Keratinocyte (primary cell): Measurements from ENCODE around the gene C20orf204. TPM values are rescaled to one million over a fixed set of nuclear protein-coding genes. Genes with fewer than 3 reads are reported as not detected.

ENCODE experiments used
- DNase-seq: peaks from one replicate; pipeline ENCODE4 v3.0.0-alpha.2; 2011; ENCODE audit warnings: low read depth, missing footprints, low spot score
- FAIRE-seq: peaks from 2 replicates; lab custom pipeline; 2011; peaks lifted over from hg19 to GRCh38; lab: Jason Lieb, UNC
- H2AFZ ChIP-seq: 2 replicates; pipeline ENCODE4 v1.6.0; 2012; ENCODE audit warnings: low read length, control low read depth, inconsistent platforms; ENCODE audit not compliant: control insufficient read depth
- H3K27ac ChIP-seq: 2 replicates; pipeline ENCODE4 v1.5.1; 2011; ENCODE audit warnings: low read length; ENCODE audit not compliant: control insufficient read depth, insufficient read depth
- H3K27me3 ChIP-seq: 3 replicates; pipeline ENCODE4 v1.6.0; 2011; ENCODE audit warnings: low read length; ENCODE audit not compliant: control insufficient read depth, insufficient read depth; ENCODE audit errors: extremely low read depth
- H3K36me3 ChIP-seq, 2 experiments: 2 replicates in 1 of 2; 3 replicates in 1 of 2; pipeline ENCODE4 v1.5.1; 2011; ENCODE audit warnings: low read length in 2 of 2, mild to moderate bottlenecking in 1 of 2; ENCODE audit not compliant: control insufficient read depth in 2 of 2, insufficient read depth in 2 of 2; ENCODE audit errors: extremely low read depth in 1 of 2
- H3K4me1 ChIP-seq: 3 replicates; pipeline ENCODE4 v1.5.1; 2011; ENCODE audit warnings: low read length; ENCODE audit not compliant: control insufficient read depth, insufficient read depth; ENCODE audit errors: extremely low read depth
- H3K4me2 ChIP-seq: 3 replicates; pipeline ENCODE4 v1.6.0; 2011; ENCODE audit warnings: low read depth, low read length; ENCODE audit not compliant: control insufficient read depth, insufficient read depth; ENCODE audit errors: extremely low read depth
- H3K4me3 ChIP-seq, 3 experiments: fragments of 200-600 bp in 1 of 3; sonication (generic) in 1 of 3; 2 replicates in 2 of 3; 3 replicates in 1 of 3; pipeline ENCODE4 v1.5.1; 2011 to 2016; ENCODE audit warnings: low read length in 3 of 3, mild to moderate bottlenecking in 3 of 3, control low read depth in 2 of 3, inconsistent platforms in 1 of 3, low read depth in 1 of 3, mixed read lengths in 1 of 3, mixed run types in 1 of 3, moderate library complexity in 1 of 3; ENCODE audit not compliant: control insufficient read depth in 2 of 3, insufficient read depth in 2 of 3; ENCODE audit errors: extremely low read depth in 1 of 3
- H3K79me2 ChIP-seq: 2 replicates; pipeline ENCODE4 v1.6.0; 2012; ENCODE audit warnings: low read length; ENCODE audit not compliant: control insufficient read depth, insufficient read depth
- H3K9ac ChIP-seq: 3 replicates; pipeline ENCODE4 v1.6.0; 2011; ENCODE audit warnings: low read length; ENCODE audit not compliant: control insufficient read depth, insufficient read depth; ENCODE audit errors: extremely low read depth
- H3K9me1 ChIP-seq: 3 replicates; pipeline ENCODE4 v1.6.0; 2011; ENCODE audit warnings: low read length; ENCODE audit not compliant: control insufficient read depth, insufficient read depth; ENCODE audit errors: extremely low read depth
- H3K9me3 ChIP-seq: 2 replicates; pipeline ENCODE4 v1.5.1; 2012; ENCODE audit warnings: low read depth, low read length; ENCODE audit not compliant: control insufficient read depth
- H4K20me1 ChIP-seq: 3 replicates; pipeline ENCODE4 v1.6.0; 2011; ENCODE audit warnings: low read length; ENCODE audit not compliant: control insufficient read depth, insufficient read depth; ENCODE audit errors: extremely low read depth
- EZH2 ChIP-seq: IDR thresholded peaks from one replicate; pipeline ENCODE4 v1.6.1; 2012; ENCODE audit warnings: inconsistent platforms, mild to moderate bottlenecking, low read length, moderate library complexity
- dilution Hi-C: fragments of 300-500 bp; cut with MboI; formaldehyde crosslinking; loops from one replicate; pipeline ENCODE4 v1.7.0; 2020; ENCODE audit warnings: low sequenced_read_pairs; ENCODE audit not compliant: extremely low pct_ligation_motif_present
- polyA plus RNA-seq, 5 experiments: library from polyadenylated mRNA; depleted of rRNA in 3 of 5; stranded (reverse) in 3 of 5; stranded (forward) in 1 of 5; unstranded in 1 of 5; fragments of >200 nt; gene quantifications; 1 replicate in 1 of 5; 2 replicates in 3 of 5; 3 replicates in 1 of 5; pipeline versions ENCODE4 v1.2.1 to v1.2.3, GENCODE V29; 2011 to 2012; ENCODE audit warnings: missing spikeins in 2 of 5, low read depth in 1 of 5, low replicate concordance in 1 of 5
- TF ChIP-seq, protein P1 (sequence below), 3 experiments: IDR thresholded peaks in 1 of 3; conservative IDR thresholded peaks in 1 of 3; optimal IDR thresholded peaks in 1 of 3; 2 replicates in 2 of 3; 3 replicates in 1 of 3; pipeline versions ENCODE3 to v1.5.1; 2011; ENCODE audit warnings: low read length in 3 of 3, mild to moderate bottlenecking in 3 of 3, moderate library complexity in 2 of 3, control low read depth in 1 of 3, inconsistent platforms in 1 of 3; ENCODE audit not compliant: insufficient read depth in 2 of 3; ENCODE audit errors: extremely low read depth in 1 of 3

Gene C20orf204
- polyA plus RNA-seq, 1 donor (not counting 4 experiments of a cell fraction or from before 2014, with no cell fraction given) = 0.08 TPM

DNA sequence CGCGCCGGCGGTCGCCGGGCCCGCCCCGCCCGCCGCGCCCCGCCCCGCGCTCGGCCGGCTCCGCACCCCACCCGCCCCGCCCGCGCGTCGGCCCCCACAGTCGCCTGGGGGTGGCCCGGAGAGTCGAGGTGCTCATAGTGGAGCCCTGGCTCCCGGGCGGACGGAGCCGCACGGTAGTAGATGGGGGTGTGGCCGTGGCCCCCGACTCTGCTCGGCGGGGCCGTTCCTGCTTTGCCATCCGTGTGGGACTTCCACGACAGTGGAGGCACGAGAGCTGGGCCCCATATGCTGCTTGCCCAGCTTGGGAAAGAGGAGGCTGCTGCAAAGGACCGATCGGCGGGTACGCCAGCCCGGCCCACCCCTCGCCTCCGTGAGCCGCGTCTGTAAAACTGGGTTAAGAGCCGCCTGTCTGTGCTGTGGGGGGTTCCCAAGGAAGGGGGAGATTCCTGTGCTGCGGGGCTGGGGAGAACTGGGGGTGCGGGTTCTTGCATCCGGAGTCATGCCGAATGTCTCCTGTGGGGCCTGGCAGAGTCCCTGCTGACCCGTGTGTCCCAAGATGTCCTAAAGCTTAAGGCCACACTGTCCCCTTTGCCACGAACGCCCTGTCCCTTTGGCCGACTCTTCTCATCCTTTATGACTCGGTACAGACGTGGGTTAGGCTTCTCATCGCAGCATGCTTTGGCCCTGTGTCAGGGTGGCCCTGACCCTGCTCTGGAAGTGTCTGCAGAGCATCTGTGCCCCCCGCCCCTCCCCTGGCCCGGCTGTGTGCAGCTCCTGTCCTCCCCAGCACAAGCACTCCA, 44.2 kb downstream of the C20orf204 start, which contains the start of gene OPRL1:
Gene OPRL1 (plus strand): TSS at position 70 of the 800 bp plus-strand sequence. CDS start 12,639 bp downstream, outside the sequence.
- Histone ChIP-seq H3K4me3 (peak within 1 kb of the TSS; percentile 78 to 93 (median 79)), H3K4me1 (peaks cover 19% of the 10 kb centered on the region), H3K9ac (peak within 1 kb of the TSS; percentile 72), H3K36me3 (peaks cover 0 to 1% of the 10 kb centered on the region in 2 experiments), H2AFZ (peak within 1 kb of the TSS; percentile 30), H3K79me2 (peaks cover 2% of the 10 kb centered on the region), H3K4me2 (peak within 1 kb of the TSS; percentile 97), H3K9me1 (no peaks in the 10 kb centered on the region), H3K27me3 (peaks cover 33% of the 10 kb centered on the region), H4K20me1 (no peaks in the 10 kb centered on the region), H3K9me3 (no peaks in the 10 kb centered on the region), H3K27ac (no peak within 1 kb of the TSS)
- dilution Hi-C loops = no loop called here
- peak; percentile 41 for TF ChIP-seq EZH2
- TF ChIP-seq, protein P1, sequence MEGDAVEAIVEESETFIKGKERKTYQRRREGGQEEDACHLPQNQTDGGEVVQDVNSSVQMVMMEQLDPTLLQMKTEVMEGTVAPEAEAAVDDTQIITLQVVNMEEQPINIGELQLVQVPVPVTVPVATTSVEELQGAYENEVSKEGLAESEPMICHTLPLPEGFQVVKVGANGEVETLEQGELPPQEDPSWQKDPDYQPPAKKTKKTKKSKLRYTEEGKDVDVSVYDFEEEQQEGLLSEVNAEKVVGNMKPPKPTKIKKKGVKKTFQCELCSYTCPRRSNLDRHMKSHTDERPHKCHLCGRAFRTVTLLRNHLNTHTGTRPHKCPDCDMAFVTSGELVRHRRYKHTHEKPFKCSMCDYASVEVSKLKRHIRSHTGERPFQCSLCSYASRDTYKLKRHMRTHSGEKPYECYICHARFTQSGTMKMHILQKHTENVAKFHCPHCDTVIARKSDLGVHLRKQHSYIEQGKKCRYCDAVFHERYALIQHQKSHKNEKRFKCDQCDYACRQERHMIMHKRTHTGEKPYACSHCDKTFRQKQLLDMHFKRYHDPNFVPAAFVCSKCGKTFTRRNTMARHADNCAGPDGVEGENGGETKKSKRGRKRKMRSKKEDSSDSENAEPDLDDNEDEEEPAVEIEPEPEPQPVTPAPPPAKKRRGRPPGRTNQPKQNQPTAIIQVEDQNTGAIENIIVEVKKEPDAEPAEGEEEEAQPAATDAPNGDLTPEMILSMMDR (optimal IDR thresholded peaks at IDR 0.05 in 1 of 3, IDR thresholded peaks at IDR 0.05 in 1 of 3, conservative IDR thresholded peaks at IDR 0.05 in 1 of 3; ENCODE audit: extremely low read depth in 1 of 3, insufficient read depth in 2 of 3, low read length in 3 of 3) = no peak
- FAIRE-seq (no peak), DNase-seq (no peak)

DNA sequence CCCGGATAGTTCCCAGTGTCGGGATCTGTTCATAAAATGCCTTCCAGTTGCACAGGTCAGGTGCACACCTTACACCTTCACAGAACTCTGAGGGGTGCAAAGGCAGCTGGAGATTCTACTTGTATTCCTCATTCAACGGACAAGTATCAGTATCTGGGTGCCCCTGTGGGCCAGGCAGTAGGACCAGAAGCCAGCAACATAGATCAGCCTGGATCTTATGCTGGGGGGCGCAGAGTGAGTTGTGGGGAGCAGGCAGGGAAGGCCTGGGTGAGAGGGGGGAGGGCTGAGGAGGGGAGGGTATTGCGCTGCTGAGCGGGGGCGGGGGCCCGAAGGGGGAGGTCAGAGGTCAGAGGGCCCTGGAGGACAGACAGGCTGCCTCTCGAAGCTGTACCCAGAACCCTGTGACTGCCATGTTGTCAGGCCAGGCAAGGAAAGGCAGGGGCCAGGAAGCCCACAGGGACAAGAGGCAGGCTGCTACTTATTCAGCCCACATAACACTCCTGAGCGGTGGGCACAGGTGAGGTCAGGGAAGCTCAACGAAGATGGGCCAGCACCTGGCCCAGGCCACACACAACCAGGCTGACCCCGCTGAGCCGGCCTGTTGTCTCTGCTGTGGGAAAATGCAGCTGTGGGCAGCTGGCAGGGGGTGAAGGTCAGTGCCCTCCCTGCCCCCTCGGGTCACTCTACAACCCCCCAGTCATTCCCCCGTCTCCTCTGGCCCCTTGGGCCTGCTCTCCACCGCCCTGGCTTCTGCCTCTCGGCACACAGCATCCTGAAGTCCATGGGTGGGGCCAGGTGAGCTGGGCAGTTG, 45.0 kb downstream of the C20orf204 start:
- TF ChIP-seq, protein P1 (optimal IDR thresholded peaks at IDR 0.05 in 1 of 3, IDR thresholded peaks at IDR 0.05 in 1 of 3, conservative IDR thresholded peaks at IDR 0.05 in 1 of 3; ENCODE audit: extremely low read depth in 1 of 3, insufficient read depth in 2 of 3, low read length in 3 of 3) = no peak
- no peak for TF ChIP-seq EZH2
- Histone ChIP-seq H3K4me1 (peaks cover 19% of the 10 kb centered on the region), H3K79me2 (peaks cover 2% of the 10 kb centered on the region), H3K4me2 (no peak overlapping the region), H3K4me3 (no peak overlapping the region), H3K9me3 (no peaks in the 10 kb centered on the region), H3K9me1 (no peaks in the 10 kb centered on the region), H4K20me1 (no peaks in the 10 kb centered on the region), H3K9ac (no peak overlapping the region), H3K27ac (no peak overlapping the region), H3K36me3 (peaks cover 0 to 1% of the 10 kb centered on the region in 2 experiments), H2AFZ (no peak overlapping the region), H3K27me3 (peaks cover 40% of the 10 kb centered on the region)
- dilution Hi-C loops = no loop called here
- FAIRE-seq = no peak
- no peak for DNase-seq
